OCI-LY3 (cell line): ENCODE results near the gene CDH23.

Experiments used
- H2AFZ ChIP-seq: fragments of 200-600, 300-600 bp; shearing (Covaris generic); 2 replicates; pipeline ENCODE4 v1.6.0; 2014; ENCODE audit warnings: antibody characterized with exemption, low read depth, low read length
- H3K27ac ChIP-seq: fragments of 200-600, 300-600 bp; sonication (generic); 2 replicates; pipeline ENCODE4 v1.5.1; 2014; ENCODE audit warnings: mild to moderate bottlenecking, low read length, moderate library complexity, mixed read lengths
- H3K27me3 ChIP-seq: fragments of 200-600, 300-600 bp; sonication (generic); 2 replicates; pipeline ENCODE4 v1.6.1; 2014; ENCODE audit warnings: low read depth, low read length, mixed read lengths
- H3K36me3 ChIP-seq: fragments of 200-600, 300-600 bp; sonication (generic); replicated peaks from 2 replicates; pipeline ENCODE3; 2014; ENCODE audit warnings: low read depth, low read length, mixed read lengths
- H3K4me1 ChIP-seq: fragments of 300-600, 200-600 bp; sonication (generic); 2 replicates; pipeline ENCODE4 v1.6.1; 2014; ENCODE audit warnings: low read length, mixed read lengths
- H3K4me2 ChIP-seq: fragments of 200-600, 300-600 bp; sonication (generic); 2 replicates; pipeline ENCODE4 v1.6.1; 2014; ENCODE audit warnings: low read length, mixed read lengths
- H3K4me3 ChIP-seq: fragments of 300-600, 200-600 bp; sonication (generic); 2 replicates; pipeline ENCODE4 v1.5.1; 2014; ENCODE audit warnings: antibody characterized with exemption, mild to moderate bottlenecking, low read length, moderate library complexity
- H3K79me2 ChIP-seq: fragments of 300-600, 200-600 bp; shearing (Covaris generic); 2 replicates; pipeline ENCODE4 v1.6.1; 2014; ENCODE audit warnings: mild to moderate bottlenecking, low read length, mixed read lengths
- H3K9ac ChIP-seq: fragments of 300-600, 200-600 bp; shearing (Covaris generic); 2 replicates; pipeline ENCODE4 v1.6.0; 2014; ENCODE audit warnings: mild to moderate bottlenecking, low read length, moderate library complexity
- H3K9me3 ChIP-seq: fragments of 200-600, 300-600 bp; shearing (Covaris generic); 2 replicates; pipeline ENCODE4 v1.6.1; 2014; ENCODE audit warnings: low read length, mixed read lengths; ENCODE audit not compliant: insufficient read depth
- H4K20me1 ChIP-seq: fragments of 200-600, 300-600 bp; sonication (generic); 2 replicates; pipeline ENCODE4 v1.6.1; 2016; ENCODE audit warnings: low read length, mixed read lengths; ENCODE audit not compliant: insufficient read depth
- EZH2phosphoT487 ChIP-seq: fragments of 200-600 bp; shearing (Covaris generic); IDR thresholded peaks from 2 replicates; pipeline ENCODE4 v1.6.1; 2018; ENCODE audit warnings: antibody characterized with exemption, mixed run types, low read depth
- TF ChIP-seq, protein P1 (sequence below): fragments of 200-600, 300-600 bp; sonication (generic); IDR thresholded peaks from 2 replicates; pipeline ENCODE4 v1.5.1; 2014; ENCODE audit warnings: antibody characterized with exemption, low read length, low read depth

The CDH23 gene

DNA sequence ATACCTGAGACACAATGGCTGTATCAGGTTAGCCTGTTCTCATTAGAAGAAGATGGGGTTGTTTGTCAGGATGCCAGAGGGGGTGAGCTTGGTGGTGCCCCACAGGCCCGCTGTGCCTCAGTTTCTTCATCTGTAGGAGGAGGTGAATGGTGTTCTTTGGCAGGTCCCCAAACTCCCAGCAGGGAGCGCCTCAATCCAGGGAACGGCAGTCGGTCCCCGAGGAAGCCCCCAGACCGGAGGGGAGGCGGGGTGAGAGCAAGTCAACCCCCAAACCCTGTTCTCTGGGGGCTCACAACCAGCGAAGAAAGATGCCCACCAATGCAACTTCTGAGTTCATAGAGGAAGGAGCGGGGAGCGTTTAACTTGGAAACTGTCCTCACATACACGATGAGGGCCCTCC, 306.9 kb downstream of the CDH23 start:
- H3K27ac ChIP-seq = no peak overlapping the region
- no peaks in the 10 kb centered on the region for H4K20me1 ChIP-seq
- no peaks in the 10 kb centered on the region for H3K36me3 ChIP-seq
- H3K4me3 ChIP-seq = no peak overlapping the region
- H2AFZ ChIP-seq = no peak overlapping the region
- H3K27me3 ChIP-seq = peaks cover 3% of the 10 kb centered on the region; the same call in 1 of the 2 replicates
- no peaks in the 10 kb centered on the region for H3K9me3 ChIP-seq
- no peak overlapping the region for H3K4me2 ChIP-seq
- no peak overlapping the region for H3K9ac ChIP-seq
- peaks cover 9% of the 10 kb centered on the region for H3K4me1 ChIP-seq
- no peak for TF ChIP-seq EZH2phosphoT487
- TF ChIP-seq, protein P1, sequence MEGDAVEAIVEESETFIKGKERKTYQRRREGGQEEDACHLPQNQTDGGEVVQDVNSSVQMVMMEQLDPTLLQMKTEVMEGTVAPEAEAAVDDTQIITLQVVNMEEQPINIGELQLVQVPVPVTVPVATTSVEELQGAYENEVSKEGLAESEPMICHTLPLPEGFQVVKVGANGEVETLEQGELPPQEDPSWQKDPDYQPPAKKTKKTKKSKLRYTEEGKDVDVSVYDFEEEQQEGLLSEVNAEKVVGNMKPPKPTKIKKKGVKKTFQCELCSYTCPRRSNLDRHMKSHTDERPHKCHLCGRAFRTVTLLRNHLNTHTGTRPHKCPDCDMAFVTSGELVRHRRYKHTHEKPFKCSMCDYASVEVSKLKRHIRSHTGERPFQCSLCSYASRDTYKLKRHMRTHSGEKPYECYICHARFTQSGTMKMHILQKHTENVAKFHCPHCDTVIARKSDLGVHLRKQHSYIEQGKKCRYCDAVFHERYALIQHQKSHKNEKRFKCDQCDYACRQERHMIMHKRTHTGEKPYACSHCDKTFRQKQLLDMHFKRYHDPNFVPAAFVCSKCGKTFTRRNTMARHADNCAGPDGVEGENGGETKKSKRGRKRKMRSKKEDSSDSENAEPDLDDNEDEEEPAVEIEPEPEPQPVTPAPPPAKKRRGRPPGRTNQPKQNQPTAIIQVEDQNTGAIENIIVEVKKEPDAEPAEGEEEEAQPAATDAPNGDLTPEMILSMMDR = no peak
- H3K79me2 ChIP-seq = no peaks in the 10 kb centered on the region

DNA sequence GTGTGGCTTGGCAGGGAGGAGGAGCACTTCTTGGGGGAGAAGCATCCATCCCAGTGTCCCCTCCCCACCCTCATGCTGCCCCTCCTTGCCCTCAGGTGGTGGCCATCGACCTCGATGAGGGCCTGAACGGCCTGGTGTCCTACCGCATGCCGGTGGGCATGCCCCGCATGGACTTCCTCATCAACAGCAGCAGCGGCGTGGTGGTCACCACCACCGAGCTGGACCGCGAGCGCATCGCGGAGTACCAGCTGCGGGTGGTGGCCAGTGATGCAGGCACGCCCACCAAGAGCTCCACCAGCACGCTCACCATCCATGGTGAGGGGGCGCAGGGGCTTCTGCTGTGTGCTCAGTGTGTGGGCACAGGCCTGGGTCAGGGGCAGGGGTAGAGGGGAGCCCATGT, 308.1 kb downstream of the CDH23 start:
- no peak overlapping the region for H3K27ac ChIP-seq
- H3K27me3 ChIP-seq = peaks cover under 1% of the 10 kb centered on the region; the same call in 1 of the 2 replicates
- no peaks in the 10 kb centered on the region for H3K9me3 ChIP-seq

DNA sequence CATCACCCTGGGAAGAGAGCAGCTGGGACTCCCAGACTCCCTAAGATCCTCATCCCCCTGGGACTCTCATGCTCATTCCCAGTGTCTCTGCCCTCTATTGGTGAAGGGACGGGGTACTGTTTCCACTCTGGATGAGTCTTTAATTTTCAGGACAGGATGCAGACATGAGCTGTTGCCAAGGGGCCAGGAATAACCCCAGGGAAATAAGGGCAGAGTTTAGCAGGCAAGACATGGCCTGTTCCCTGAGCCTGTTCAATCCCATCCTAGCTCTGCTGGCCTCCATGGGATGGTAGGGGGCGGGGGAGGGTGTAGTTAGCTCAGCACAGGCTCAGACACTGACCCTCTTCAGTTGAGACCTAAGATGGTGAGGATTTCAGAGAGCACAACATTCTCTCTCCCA, 308.9 kb downstream of the CDH23 start:
- H3K79me2 ChIP-seq = no peaks in the 10 kb centered on the region
- TF ChIP-seq EZH2phosphoT487 = no peak
- TF ChIP-seq, protein P1 = no peak
- no peaks in the 10 kb centered on the region for H3K27me3 ChIP-seq
- H3K36me3 ChIP-seq = no peaks in the 10 kb centered on the region
- peaks cover 28% of the 10 kb centered on the region for H3K4me1 ChIP-seq
- H2AFZ ChIP-seq = no peak overlapping the region
- no peak overlapping the region for H3K4me2 ChIP-seq
- H3K9ac ChIP-seq = no peak overlapping the region
- H3K9me3 ChIP-seq = no peaks in the 10 kb centered on the region
- H3K27ac ChIP-seq = no peak overlapping the region
- no peaks in the 10 kb centered on the region for H4K20me1 ChIP-seq
- no peak overlapping the region for H3K4me3 ChIP-seq

More for the DNA sequence above, 308.1 kb downstream of the CDH23 start:
- Histone ChIP-seq H3K4me1 (peaks cover 22% of the 10 kb centered on the region), H2AFZ (no peak overlapping the region), H3K36me3 (no peaks in the 10 kb centered on the region), H3K4me2 (no peak overlapping the region), H3K9ac (no peak overlapping the region), H4K20me1 (no peaks in the 10 kb centered on the region), H3K4me3 (no peak overlapping the region), H3K79me2 (no peaks in the 10 kb centered on the region)
- TF ChIP-seq EZH2phosphoT487 = no peak
- TF ChIP-seq, protein P1 = no peak

GRCh38 chr10:71706216-71707121, 309.7 kb downstream of the CDH23 start:
- no peak overlapping the region for H2AFZ ChIP-seq
- H3K4me3 ChIP-seq = no peak overlapping the region
- no peaks in the 10 kb centered on the region for H3K36me3 ChIP-seq
- H3K4me2 ChIP-seq = no peak overlapping the region
- H3K79me2 ChIP-seq = no peaks in the 10 kb centered on the region
- no peaks in the 10 kb centered on the region for H4K20me1 ChIP-seq
- TF ChIP-seq EZH2phosphoT487 = no peak
- TF ChIP-seq, protein P1 = no peak
- H3K9ac ChIP-seq = no peak overlapping the region
- no peaks in the 10 kb centered on the region for H3K27me3 ChIP-seq
- H3K9me3 ChIP-seq = no peaks in the 10 kb centered on the region
- peaks cover 28% of the 10 kb centered on the region for H3K4me1 ChIP-seq
- no peak overlapping the region for H3K27ac ChIP-seq
